ENCODE data around the gene AKT3.

- TF ChIP-seq CTCF (IDR thresholded peaks at IDR 0.05; ENCODE audit: poor library complexity): no peak
- no peak for TF ChIP-seq EZH2 (IDR thresholded peaks at IDR 0.05; ENCODE audit: borderline replicate concordance)
- TF ChIP-seq EZH2phosphoT487 (IDR thresholded peaks at IDR 0.05; ENCODE audit: low read depth, severe bottlenecking, unreplicated experiment): no peak
Measured at GRCh38 chr1:243441601-243442000, 408.4 kb downstream of the AKT3 start.
